Loucy (cell line): ENCODE data around the gene FKBP5.

Source experiments
- EZH2phosphoT487 ChIP-seq: fragments of 200-600 bp; IDR thresholded peaks from 2 replicates; pipeline ENCODE4 v1.6.1; 2018; ENCODE audit warnings: antibody characterized with exemption, mild to moderate bottlenecking, moderate library complexity, borderline replicate concordance
- TF ChIP-seq, protein P1 (sequence below): fragments of 200-600 bp; sonication (generic); conservative IDR thresholded peaks from 2 replicates; pipeline ENCODE4 v1.5.1; 2014; ENCODE audit warnings: mild to moderate bottlenecking, antibody characterized with exemption, low read length

DNA sequence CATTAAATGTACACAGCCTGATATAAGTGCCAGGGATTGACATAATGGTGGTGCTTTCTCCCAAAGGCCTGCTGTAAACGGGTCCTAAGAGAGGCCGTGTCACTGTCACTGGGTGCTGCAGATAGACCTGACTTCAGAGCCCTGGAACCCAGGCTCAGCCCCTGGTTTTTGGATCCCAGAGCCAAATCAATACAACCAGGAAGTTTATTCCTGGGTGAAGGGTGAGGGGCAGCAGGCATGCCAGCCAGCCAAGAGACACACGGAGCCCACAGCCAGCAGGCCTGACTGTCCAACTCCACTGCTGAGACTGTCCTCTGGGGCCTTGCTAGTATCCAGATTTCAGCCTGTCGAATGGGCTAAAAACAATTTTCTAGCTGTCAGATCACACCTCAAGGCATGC, 35.3 kb upstream of the FKBP5 start:
- TF ChIP-seq, protein P1, sequence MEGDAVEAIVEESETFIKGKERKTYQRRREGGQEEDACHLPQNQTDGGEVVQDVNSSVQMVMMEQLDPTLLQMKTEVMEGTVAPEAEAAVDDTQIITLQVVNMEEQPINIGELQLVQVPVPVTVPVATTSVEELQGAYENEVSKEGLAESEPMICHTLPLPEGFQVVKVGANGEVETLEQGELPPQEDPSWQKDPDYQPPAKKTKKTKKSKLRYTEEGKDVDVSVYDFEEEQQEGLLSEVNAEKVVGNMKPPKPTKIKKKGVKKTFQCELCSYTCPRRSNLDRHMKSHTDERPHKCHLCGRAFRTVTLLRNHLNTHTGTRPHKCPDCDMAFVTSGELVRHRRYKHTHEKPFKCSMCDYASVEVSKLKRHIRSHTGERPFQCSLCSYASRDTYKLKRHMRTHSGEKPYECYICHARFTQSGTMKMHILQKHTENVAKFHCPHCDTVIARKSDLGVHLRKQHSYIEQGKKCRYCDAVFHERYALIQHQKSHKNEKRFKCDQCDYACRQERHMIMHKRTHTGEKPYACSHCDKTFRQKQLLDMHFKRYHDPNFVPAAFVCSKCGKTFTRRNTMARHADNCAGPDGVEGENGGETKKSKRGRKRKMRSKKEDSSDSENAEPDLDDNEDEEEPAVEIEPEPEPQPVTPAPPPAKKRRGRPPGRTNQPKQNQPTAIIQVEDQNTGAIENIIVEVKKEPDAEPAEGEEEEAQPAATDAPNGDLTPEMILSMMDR: no peak
- TF ChIP-seq EZH2phosphoT487: no peak
